Prostate gland (tissue), 2 donors: ENCODE results near the gene GPR183. TPM values are rescaled to one million over a fixed set of nuclear protein-coding genes. Genes with fewer than 3 reads are reported as not detected.

Experiments
- DNase-seq: peaks from one replicate; pipeline ENCODE4 v3.0.0-alpha.2; 2019; ENCODE audit warnings: low spot score
- H3K27ac ChIP-seq, 2 donors: fragments of 200-600 bp; sonication (generic); 2 replicates each; pipeline ENCODE4 v1.5.1; 2017 to 2019
- H3K27me3 ChIP-seq: fragments of 200-600 bp; sonication (generic); replicated peaks from 2 replicates; pipeline ENCODE4 v1.5.1; 2019; ENCODE audit not compliant: insufficient read depth
- H3K36me3 ChIP-seq, 2 donors: fragments of 200-600 bp; sonication (generic); 1 replicate in 1 of 2; 2 replicates in 1 of 2; pipeline versions ENCODE4 v1.5.1 to v1.8.1; 2017 to 2019
- H3K4me1 ChIP-seq: fragments of 200-600 bp; sonication (generic); replicated peaks from 2 replicates; pipeline ENCODE4 v1.5.1; 2019
- H3K4me3 ChIP-seq, 2 donors: fragments of 200-600 bp; sonication (generic); 2 replicates each; pipeline ENCODE4 v1.5.1; 2017 to 2019
- H3K9me3 ChIP-seq: fragments of 200-600 bp; sonication (generic); 2 replicates; pipeline ENCODE4 v1.5.1; 2017
- CTCF ChIP-seq, 4 experiments: fragments of 200-600 bp in 2 of 4; fragments of 450-650 bp in 2 of 4; sonication (generic) in 2 of 4; IDR thresholded peaks; 1 replicate in 3 of 4; 2 replicates in 1 of 4; pipeline ENCODE4 v1.5.1; 2016 to 2019; ENCODE audit warnings: antibody characterized with exemption in 4 of 4, mild to moderate bottlenecking in 2 of 4, moderate library complexity in 2 of 4
- POLR2A ChIP-seq: fragments of 450-650 bp; IDR thresholded peaks from one replicate; pipeline ENCODE4 v1.6.1; 2016; ENCODE audit warnings: antibody characterized with exemption, mild to moderate bottlenecking
- POLR2AphosphoS5 ChIP-seq: sonication (generic); formaldehyde crosslinking; IDR thresholded peaks from one replicate; pipeline ENCODE4 v1.6.1; 2017; ENCODE audit warnings: antibody characterized with exemption
- WGBS: methylation state at CpG from one replicate; pipeline ENCODE4 v1.1.5; 2018; 5-methylcytosine and 5-hydroxymethylcytosine counted together
- intact Hi-C: fragments of 100-400 bp; cut with DNase I; formaldehyde crosslinking; loops from one replicate; pipeline ENCODE4 v1.14.2; 2022
- total RNA-seq, 2 donors: library from RNA; depleted of rRNA; stranded (reverse); fragments of >200 nt; gene quantifications; one replicate each; pipeline ENCODE4 v1.1.0, GENCODE V29; 2016

GPR183 gene
- total RNA-seq, 2 donors from 2014 or later = 2.6 to 3.8 TPM

GRCh38 chr13:99327761-99328160 is 20.6 kb upstream of the GPR183 start:
- no peaks in the 10 kb centered on the region for H3K9me3 ChIP-seq
- intact Hi-C loops = no loop called here
- H3K4me1 ChIP-seq = no peaks in the 10 kb centered on the region
- H3K27me3 ChIP-seq = no peaks in the 10 kb centered on the region
- 97% methylated on average over 2 of the region's 2 CpGs for WGBS
- no peak for DNase-seq
- no peak overlapping the region for H3K27ac ChIP-seq
- TF ChIP-seq POLR2AphosphoS5 = no peak
- TF ChIP-seq CTCF (IDR thresholded peaks at IDR 0.05) = no peak
- TF ChIP-seq POLR2A = no peak
- no peaks in the 10 kb centered on the region for H3K36me3 ChIP-seq
- H3K4me3 ChIP-seq = no peak overlapping the region

DNA sequence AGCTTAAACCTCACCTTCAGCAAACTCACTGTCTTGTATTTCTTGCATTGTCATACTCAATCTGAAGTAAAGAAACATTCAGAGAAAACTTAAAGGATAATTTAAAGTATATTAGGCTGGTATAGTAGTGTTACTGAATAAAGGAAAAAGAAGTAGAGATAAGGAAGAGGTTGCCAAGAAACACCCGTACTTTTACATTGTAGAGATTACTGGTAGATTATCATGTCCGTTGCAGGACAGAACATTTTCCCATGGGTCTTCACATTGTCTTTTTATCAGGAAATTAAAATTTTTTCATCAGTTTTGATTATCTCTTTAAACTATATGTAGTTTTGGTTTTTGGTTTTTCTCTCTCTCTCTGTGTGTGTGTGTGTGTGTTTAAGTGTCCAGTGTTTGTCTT is 19.9 kb upstream of the GPR183 start:
- no peak for TF ChIP-seq POLR2AphosphoS5
- no peak for TF ChIP-seq POLR2A
- TF ChIP-seq CTCF (IDR thresholded peaks at IDR 0.05) = no peak
- no peaks in the 10 kb centered on the region for H3K36me3 ChIP-seq
- H3K4me1 ChIP-seq = no peaks in the 10 kb centered on the region
- DNase-seq = no peak
- H3K27ac ChIP-seq = no peak overlapping the region
- H3K9me3 ChIP-seq = no peaks in the 10 kb centered on the region
- intact Hi-C loops = no loop called here
- H3K4me3 ChIP-seq = no peak overlapping the region
- H3K27me3 ChIP-seq = no peaks in the 10 kb centered on the region
- WGBS = 93% methylated on average over 2 of the region's 2 CpGs

GRCh38 chr13:99326012-99326411 is 18.8 kb upstream of the GPR183 start:
- H3K4me3 ChIP-seq = no peak overlapping the region
- intact Hi-C loops = no loop called here
- TF ChIP-seq POLR2A = no peak
- no peak for TF ChIP-seq CTCF (IDR thresholded peaks at IDR 0.05)
- TF ChIP-seq POLR2AphosphoS5 = no peak
- H3K27ac ChIP-seq = no peak overlapping the region
- DNase-seq = no peak
- H3K27me3 ChIP-seq = no peaks in the 10 kb centered on the region
- no peaks in the 10 kb centered on the region for H3K4me1 ChIP-seq
- H3K9me3 ChIP-seq = no peaks in the 10 kb centered on the region
- H3K36me3 ChIP-seq = no peaks in the 10 kb centered on the region

GRCh38 chr13:99323488-99323887 is 16.3 kb upstream of the GPR183 start:
- H3K36me3 ChIP-seq = no peaks in the 10 kb centered on the region
- DNase-seq = no peak
- H3K27ac ChIP-seq = no peak overlapping the region
- 83% methylated on average over 3 of the region's 3 CpGs for WGBS
- H3K4me3 ChIP-seq = no peak overlapping the region
- H3K27me3 ChIP-seq = no peaks in the 10 kb centered on the region
- no peaks in the 10 kb centered on the region for H3K4me1 ChIP-seq
- TF ChIP-seq POLR2AphosphoS5 (no peak), CTCF (IDR thresholded peaks at IDR 0.05) (no peak), POLR2A (no peak)
- H3K9me3 ChIP-seq = no peaks in the 10 kb centered on the region
- intact Hi-C loops = no loop called here

GRCh38 chr13:99322297-99323103 is 15.3 kb upstream of the GPR183 start:
- Histone ChIP-seq H3K4me3 (no peak overlapping the region), H3K27me3 (no peaks in the 10 kb centered on the region), H3K36me3 (no peaks in the 10 kb centered on the region), H3K4me1 (no peaks in the 10 kb centered on the region), H3K27ac (no peak overlapping the region), H3K9me3 (no peaks in the 10 kb centered on the region)
- WGBS = 72% methylated on average over 10 of the region's 10 CpGs
- DNase-seq = no peak
- intact Hi-C loops = no loop called here
- TF ChIP-seq POLR2AphosphoS5 (no peak), POLR2A (no peak), CTCF (IDR thresholded peaks at IDR 0.05) (no peak)
